Esophagus squamous epithelium (tissue), 4 donors: ENCODE results near the gene PDE9A.

Experiments
- CTCF ChIP-seq, 6 experiments: fragments of 450-650 bp in 4 of 6; fragments of 200-600 bp in 2 of 6; sonication (generic) in 2 of 6; IDR thresholded peaks; one replicate each; pipeline ENCODE4 v1.5.1; 2016 to 2019; ENCODE audit warnings: antibody characterized with exemption in 6 of 6, mild to moderate bottlenecking in 4 of 6, moderate library complexity in 4 of 6
- POLR2A ChIP-seq, 4 donors: fragments of 450-650 bp; IDR thresholded peaks; one replicate each; pipeline ENCODE4 v1.6.1; 2017; ENCODE audit warnings: antibody characterized with exemption in 4 of 4, mild to moderate bottlenecking in 4 of 4, moderate library complexity in 3 of 4

GRCh38 chr21:42777757-42778344 lies 124.4 kb downstream of the PDE9A start:
- no peak for TF ChIP-seq CTCF (IDR thresholded peaks at IDR 0.05)
- TF ChIP-seq POLR2A (IDR thresholded peaks at IDR 0.05) = no peak
